ENCODE results near the gene MTHFSD.

- TF ChIP-seq, protein P1, sequence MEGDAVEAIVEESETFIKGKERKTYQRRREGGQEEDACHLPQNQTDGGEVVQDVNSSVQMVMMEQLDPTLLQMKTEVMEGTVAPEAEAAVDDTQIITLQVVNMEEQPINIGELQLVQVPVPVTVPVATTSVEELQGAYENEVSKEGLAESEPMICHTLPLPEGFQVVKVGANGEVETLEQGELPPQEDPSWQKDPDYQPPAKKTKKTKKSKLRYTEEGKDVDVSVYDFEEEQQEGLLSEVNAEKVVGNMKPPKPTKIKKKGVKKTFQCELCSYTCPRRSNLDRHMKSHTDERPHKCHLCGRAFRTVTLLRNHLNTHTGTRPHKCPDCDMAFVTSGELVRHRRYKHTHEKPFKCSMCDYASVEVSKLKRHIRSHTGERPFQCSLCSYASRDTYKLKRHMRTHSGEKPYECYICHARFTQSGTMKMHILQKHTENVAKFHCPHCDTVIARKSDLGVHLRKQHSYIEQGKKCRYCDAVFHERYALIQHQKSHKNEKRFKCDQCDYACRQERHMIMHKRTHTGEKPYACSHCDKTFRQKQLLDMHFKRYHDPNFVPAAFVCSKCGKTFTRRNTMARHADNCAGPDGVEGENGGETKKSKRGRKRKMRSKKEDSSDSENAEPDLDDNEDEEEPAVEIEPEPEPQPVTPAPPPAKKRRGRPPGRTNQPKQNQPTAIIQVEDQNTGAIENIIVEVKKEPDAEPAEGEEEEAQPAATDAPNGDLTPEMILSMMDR (IDR thresholded peaks at IDR 0.05), result no peak
- no peak for TF ChIP-seq POLR2A (IDR thresholded peaks at IDR 0.05)
These were observed 18.4 kb downstream of the MTHFSD start for GRCh38 chr16:86536621-86537020.
